Neural progenitor cell (in vitro differentiated cells): ENCODE measurements around the gene TRIO.

Experiments
- CTCF ChIP-seq: fragments of 200-600 bp; sonication (generic); IDR thresholded peaks from 2 replicates; pipeline ENCODE4 v1.5.1; 2017; ENCODE audit warnings: antibody characterized with exemption, mild to moderate bottlenecking
- EZH2 ChIP-seq: fragments of 200-600 bp; sonication (generic); IDR thresholded peaks from 2 replicates; pipeline ENCODE4 v1.6.1; 2017; ENCODE audit warnings: antibody characterized with exemption, mild to moderate bottlenecking, moderate library complexity

GRCh38 chr5:14449052-14449661 is 306.0 kb downstream of the TRIO start:
- no peak for TF ChIP-seq CTCF
- TF ChIP-seq EZH2, result no peak
